GOT3 (cell line): ENCODE measurements around the gene GSTM4.
"Not testable (repeated sequence)": the region's sequence is repeated elsewhere in the genome, so short reads cannot be mapped to it uniquely, and the experiment has no call there.

Experiments
- DNase-seq: peaks from one replicate; lab custom pipeline; 2025; ENCODE audit warnings: mixed read lengths; lab: John Stamatoyannopoulos, UW

Gene GSTM4

GRCh38 chr1:109667452-109668122, 11.7 kb downstream of the GSTM4 start, which contains the start of gene GSTM2:
TSS of gene GSTM2 (plus strand) at chr1:109668057. CDS start at chr1:109668116, 59 bp downstream.
- DNase-seq: peak; percentile 33

GRCh38 chr1:109668123-109668775, 12.3 kb downstream of the GSTM4 start:
- DNase-seq: no peak

GRCh38 chr1:109669246-109669948, 13.5 kb downstream of the GSTM4 start:
- DNase-seq: no peak

- DNase-seq: not testable (repeated sequence)
These were observed 14.0 kb downstream of the GSTM4 start for GRCh38 chr1:109669949-109670302.

GRCh38 chr1:109671067-109671466, 15.2 kb downstream of the GSTM4 start:
- no peak for DNase-seq

- not testable (repeated sequence) for DNase-seq
These were observed 18.0 kb downstream of the GSTM4 start for GRCh38 chr1:109673861-109674260.

- not testable (repeated sequence) for DNase-seq
These were observed 20.9 kb downstream of the GSTM4 start for GRCh38 chr1:109676683-109677381.

- DNase-seq: no peak
These were observed 21.6 kb downstream of the GSTM4 start for GRCh38 chr1:109677459-109677858.

GRCh38 chr1:109678637-109679036, 22.7 kb downstream of the GSTM4 start:
- not testable (repeated sequence) for DNase-seq

GRCh38 chr1:109684777-109685176, 28.9 kb downstream of the GSTM4 start:
- not testable (repeated sequence) for DNase-seq

- DNase-seq: not testable (repeated sequence)
These were observed 29.5 kb downstream of the GSTM4 start for GRCh38 chr1:109685399-109685798.

GRCh38 chr1:109685890-109686289, 30.0 kb downstream of the GSTM4 start:
- not testable (repeated sequence) for DNase-seq

GRCh38 chr1:109687109-109687508, 31.2 kb downstream of the GSTM4 start:
- DNase-seq: not testable (repeated sequence)

GRCh38 chr1:109687641-109688499, 32.0 kb downstream of the GSTM4 start, which contains the start of gene GSTM1:
TSS of gene GSTM1 (plus strand) at chr1:109687817. CDS start at chr1:109687874, 57 bp downstream.
- DNase-seq: peak; percentile 43

GRCh38 chr1:109689844-109690405, 34.0 kb downstream of the GSTM4 start:
- DNase-seq: no peak

- DNase-seq: no peak
These were observed 35.9 kb downstream of the GSTM4 start for GRCh38 chr1:109691759-109692158.

- not testable (repeated sequence) for DNase-seq
These were observed 38.5 kb downstream of the GSTM4 start for GRCh38 chr1:109694400-109694799.

- not testable (repeated sequence) for DNase-seq
These were observed 39.2 kb downstream of the GSTM4 start for GRCh38 chr1:109695138-109695537.

- DNase-seq: no peak
These were observed 41.2 kb downstream of the GSTM4 start for GRCh38 chr1:109697066-109697465.

GRCh38 chr1:109697861-109698260, 42.0 kb downstream of the GSTM4 start:
- DNase-seq: not testable (repeated sequence)

- not testable (repeated sequence) for DNase-seq
These were observed 47.0 kb downstream of the GSTM4 start for GRCh38 chr1:109702940-109703339.
